ENCODE measurements around the gene ANKRD31. TPM values are rescaled to one million over a fixed set of nuclear protein-coding genes. Genes with fewer than 3 reads are reported as not detected.

ANKRD31 gene
- total RNA-seq, 1 donor from 2014 or later, result 0.42 TPM

- Mint-ChIP-seq H3K36me3 (ENCODE audit: unreplicated experiment) (no peaks in the 10 kb centered on the region), H3K4me3 (ENCODE audit: unreplicated experiment) (peak overlapping the region; percentile 93), H3K27ac (ENCODE audit: unreplicated experiment) (no peak overlapping the region), H3K27me3 (ENCODE audit: unreplicated experiment) (peaks cover 20% of the 10 kb centered on the region), H3K9me3 (ENCODE audit: unreplicated experiment) (peaks cover 19% of the 10 kb centered on the region), H3K4me1 (ENCODE audit: low read depth, unreplicated experiment) (peaks cover 24% of the 10 kb centered on the region)
- TF ChIP-seq CTCF (IDR thresholded peaks at IDR 0.05; ENCODE audit: partially characterized antibody, unreplicated experiment), result peak; percentile 13
- peak; percentile 60 for DNase-seq
Measured at GRCh38 chr5:75053304-75054133, 183.2 kb downstream of the ANKRD31 start.

GRCh38 chr5:75053054-75053303 lies 183.7 kb downstream of the ANKRD31 start:
- H3K4me1 Mint-ChIP-seq (ENCODE audit: low read depth, unreplicated experiment), result peaks cover 24% of the 10 kb centered on the region
- no peaks in the 10 kb centered on the region for H3K36me3 Mint-ChIP-seq (ENCODE audit: unreplicated experiment)
- no peak overlapping the region for H3K4me3 Mint-ChIP-seq (ENCODE audit: unreplicated experiment)
- H3K27me3 Mint-ChIP-seq (ENCODE audit: unreplicated experiment), result peaks cover 20% of the 10 kb centered on the region
- H3K27ac Mint-ChIP-seq (ENCODE audit: unreplicated experiment), result no peak overlapping the region
- peaks cover 19% of the 10 kb centered on the region for H3K9me3 Mint-ChIP-seq (ENCODE audit: unreplicated experiment)
- no peak for DNase-seq
- no peak for TF ChIP-seq CTCF (IDR thresholded peaks at IDR 0.05; ENCODE audit: partially characterized antibody, unreplicated experiment)

- DNase-seq, result peak; percentile 49
- no peak for TF ChIP-seq CTCF (IDR thresholded peaks at IDR 0.05; ENCODE audit: partially characterized antibody, unreplicated experiment)
- Mint-ChIP-seq H3K4me3 (ENCODE audit: unreplicated experiment) (peak within 1 kb of the TSS; percentile 94), H3K9me3 (ENCODE audit: unreplicated experiment) (peaks cover 19% of the 10 kb centered on the region), H3K36me3 (ENCODE audit: unreplicated experiment) (no peaks in the 10 kb centered on the region), H3K4me1 (ENCODE audit: low read depth, unreplicated experiment) (peaks cover 24% of the 10 kb centered on the region), H3K27ac (ENCODE audit: unreplicated experiment) (peak within 1 kb of the TSS; percentile 55), H3K27me3 (ENCODE audit: unreplicated experiment) (peaks cover 20% of the 10 kb centered on the region)
Measured at GRCh38 chr5:75052192-75053053, 184.3 kb downstream of the ANKRD31 start, which contains the start of gene GCNT4. TSS of gene GCNT4 (minus strand) at chr5:75052558. CDS start at chr5:75030037, 22,521 bp downstream.

- H3K9me3 Mint-ChIP-seq (ENCODE audit: unreplicated experiment), result peaks cover 19% of the 10 kb centered on the region
- no peak for DNase-seq
- peak overlapping the region; percentile 94 for H3K4me3 Mint-ChIP-seq (ENCODE audit: unreplicated experiment)
- TF ChIP-seq CTCF (IDR thresholded peaks at IDR 0.05; ENCODE audit: partially characterized antibody, unreplicated experiment), result no peak
- H3K27me3 Mint-ChIP-seq (ENCODE audit: unreplicated experiment), result peaks cover 20% of the 10 kb centered on the region
- peak overlapping the region; percentile 33 for H3K27ac Mint-ChIP-seq (ENCODE audit: unreplicated experiment)
- no peaks in the 10 kb centered on the region for H3K36me3 Mint-ChIP-seq (ENCODE audit: unreplicated experiment)
- H3K4me1 Mint-ChIP-seq (ENCODE audit: low read depth, unreplicated experiment), result peaks cover 24% of the 10 kb centered on the region
Measured at GRCh38 chr5:75051217-75051751, 185.4 kb downstream of the ANKRD31 start.

Measured in glutamatergic neuron (in vitro differentiated cells).